HepG2 (cell line): ENCODE data around the gene PRMT5. TPM values are rescaled to one million over a fixed set of nuclear protein-coding genes. Genes with fewer than 3 reads are reported as not detected.

ENCODE experiments used
- AHR ChIP-seq: IDR thresholded peaks from 2 replicates; pipeline ENCODE4 v1.6.1; 2018; ENCODE audit warnings: missing genetic modification reagents, missing compliant biosample characterization
- CEBPZ ChIP-seq: IDR thresholded peaks from 2 replicates; pipeline ENCODE4 v1.6.1; 2012; ENCODE audit warnings: low read length, improper control_type of control experiment
- CENPT ChIP-seq: sonication (generic); formaldehyde crosslinking; IDR thresholded peaks from 2 replicates; pipeline ENCODE4 v1.8.0; 2022; ENCODE audit warnings: low read depth, mild to moderate bottlenecking, moderate library complexity, missing genetic modification reagents
- ETS1 ChIP-seq: sonication (generic); formaldehyde crosslinking; IDR thresholded peaks from 2 replicates; pipeline ENCODE4 v1.4.0; 2020; ENCODE audit warnings: missing genetic modification reagents
- FUBP1 ChIP-seq: sonication (generic); formaldehyde crosslinking; IDR thresholded peaks from 2 replicates; pipeline ENCODE4 v1.5.1; 2020; ENCODE audit warnings: missing genetic modification reagents, mild to moderate bottlenecking, borderline replicate concordance
- HBP1 ChIP-seq: IDR thresholded peaks from 2 replicates; pipeline ENCODE4 v1.6.1; 2016; ENCODE audit warnings: low read depth, control low read depth
- HNF4A ChIP-seq: sonication (generic); formaldehyde crosslinking; IDR thresholded peaks from 2 replicates; pipeline ENCODE4 v1.4.0; 2020; ENCODE audit warnings: missing genetic modification reagents
- IKZF1 ChIP-seq: fragments of 450-650 bp; IDR thresholded peaks from 2 replicates; pipeline ENCODE4 v1.7.1; 2016
- IRF2 ChIP-seq: IDR thresholded peaks from 2 replicates; pipeline ENCODE4 v1.6.1; 2018; ENCODE audit warnings: missing genetic modification reagents, missing compliant biosample characterization
- LCORL ChIP-seq, 2 experiments: fragments of 450-650 bp in 1 of 2; sonication (generic) in 1 of 2; formaldehyde crosslinking in 1 of 2; IDR thresholded peaks; 2 replicates each; pipeline versions ENCODE4 v1.5.0 to v1.6.1; 2017 to 2020; ENCODE audit warnings: antibody characterized with exemption in 1 of 2, missing genetic modification reagents in 1 of 2
- NBN ChIP-seq: fragments of 450-650 bp; conservative IDR thresholded peaks from 2 replicates; pipeline ENCODE4 v1.6.1; 2017
- SKI ChIP-seq: fragments of 450-650 bp; IDR thresholded peaks from one replicate; pipeline ENCODE4 v1.6.1; 2018; ENCODE audit warnings: mild to moderate bottlenecking; ENCODE audit not compliant: partially characterized antibody
- SMAD1 ChIP-seq: sonication (generic); formaldehyde crosslinking; IDR thresholded peaks from 2 replicates; pipeline ENCODE4 v1.4.0; 2020; ENCODE audit warnings: missing genetic modification reagents, low read depth, mild to moderate bottlenecking, borderline replicate concordance
- SMAD3 ChIP-seq: sonication (generic); formaldehyde crosslinking; IDR thresholded peaks from 2 replicates; pipeline ENCODE4 v1.4.0; 2020; ENCODE audit warnings: missing genetic modification reagents
- SP4 ChIP-seq: sonication (generic); formaldehyde crosslinking; IDR thresholded peaks from 2 replicates; pipeline ENCODE4 v1.8.1; 2023; ENCODE audit warnings: mild to moderate bottlenecking, missing genetic modification reagents
- THAP11 ChIP-seq: IDR thresholded peaks from 2 replicates; pipeline ENCODE4 v1.6.1; 2016; ENCODE audit warnings: missing biosample characterization, missing genetic modification reagents
- ZMAT3 ChIP-seq: sonication (generic); formaldehyde crosslinking; conservative IDR thresholded peaks from 2 replicates; pipeline ENCODE4 v1.7.0; 2021; ENCODE audit warnings: missing genetic modification reagents
- ZNF326 ChIP-seq: sonication (generic); formaldehyde crosslinking; IDR thresholded peaks from 2 replicates; pipeline ENCODE4 v1.4.0; 2020; ENCODE audit warnings: missing genetic modification reagents, borderline replicate concordance
- ZNF331 ChIP-seq: sonication (generic); formaldehyde crosslinking; IDR thresholded peaks from 2 replicates; pipeline ENCODE4 v1.4.0; 2020; ENCODE audit warnings: missing genetic modification reagents
- ZNF580 ChIP-seq: IDR thresholded peaks from 2 replicates; pipeline ENCODE4 v1.6.1; 2016; ENCODE audit warnings: low read depth, borderline replicate concordance
- ZNF878 ChIP-seq: sonication (generic); formaldehyde crosslinking; IDR thresholded peaks from 2 replicates; pipeline ENCODE4 v1.8.1; 2023; ENCODE audit warnings: mild to moderate bottlenecking, missing genetic modification reagents, moderate library complexity
- ZSCAN9 ChIP-seq: IDR thresholded peaks from 2 replicates; pipeline ENCODE4 v1.6.1; 2016; ENCODE audit warnings: borderline replicate concordance
- polyA plus RNA-seq, 8 experiments: library from polyadenylated mRNA; depleted of rRNA in 3 of 8; stranded (reverse) in 7 of 8; unstranded in 1 of 8; fragments of >200 nt; fragmentation: Illumina TruSeq in 4 of 8; extraction: Trizol in 4 of 8; gene quantifications; 2 replicates each; pipeline versions ENCODE4 v1.2.1 to v1.2.3, GENCODE V29; 2011 to 2016; ENCODE audit warnings: low read depth in 4 of 8, missing spikeins in 1 of 8, mixed read lengths in 1 of 8; ENCODE audit not compliant: insufficient read depth in 1 of 8
- total RNA-seq, 5 experiments: library from RNA; depleted of rRNA; stranded (reverse); fragments of >200 nt; fragmentation: Illumina TruSeq; extraction: Trizol; gene quantifications; 2 replicates each; pipeline ENCODE4 v1.2.3, GENCODE V29; 2016; ENCODE audit warnings: low read depth in 1 of 5

PRMT5 gene
- total and polyA plus RNA-seq, 2 of the 13 experiments (the other 11 are each of a cell fraction or from before 2014, with no cell fraction given) = 210 to 354 TPM

- TF ChIP-seq IKZF1 (no peak), FUBP1 (CRISPR knock-in tag) (peak; percentile 64; the same call in 1 of the 2 replicates), THAP11 (CRISPR knock-in tag) (peak; percentile 88), HNF4A (CRISPR knock-in tag) (no peak), ZSCAN9 (CRISPR knock-in tag) (peak; percentile 86), ZNF331 (CRISPR knock-in tag) (peak; percentile 91), ETS1 (CRISPR knock-in tag) (no peak), ZNF326 (CRISPR knock-in tag) (peak; percentile 84), LCORL (IDR thresholded peaks at IDR 0.05) (peak; percentile 98), LCORL (CRISPR knock-in tag; IDR thresholded peaks at IDR 0.05) (no peak), CENPT (CRISPR knock-in tag) (no peak), ZNF878 (CRISPR knock-in tag) (no peak), ZMAT3 (CRISPR knock-in tag) (no peak), SMAD3 (CRISPR knock-in tag) (peak; percentile 77; the same call in 1 of the 2 replicates), SP4 (no peak), AHR (CRISPR knock-in tag) (peak; percentile 57), SKI (peak; percentile 87), NBN (no peak), ZNF580 (CRISPR knock-in tag) (peak; percentile 64), CEBPZ (peak; percentile 37; the same call in 1 of the 2 replicates), SMAD1 (CRISPR knock-in tag) (0 out of 2 replicates have a peak, but pooled peaks have one; percentile 27), HBP1 (CRISPR knock-in tag) (0 out of 2 replicates have a peak, but pooled peaks have one; percentile 59), IRF2 (CRISPR knock-in tag) (peak; percentile 96)
Observed at GRCh38 chr14:22976620-22977433, 47.7 kb upstream of the PRMT5 start (continued).
